ENCODE measurements around the gene CREBZF.
"Not testable (repeated sequence)": the region's sequence is repeated elsewhere in the genome, so short reads cannot be mapped to it uniquely, and the experiment has no call there.

The CREBZF gene

GRCh38 chr11:85670949-85671663, 6.2 kb upstream of the CREBZF start:
- DNase-seq (ENCODE audit: low read depth): not testable (repeated sequence)

GRCh38 chr11:85668157-85668556, 3.2 kb upstream of the CREBZF start:
- DNase-seq (ENCODE audit: low read depth): no peak

DNA sequence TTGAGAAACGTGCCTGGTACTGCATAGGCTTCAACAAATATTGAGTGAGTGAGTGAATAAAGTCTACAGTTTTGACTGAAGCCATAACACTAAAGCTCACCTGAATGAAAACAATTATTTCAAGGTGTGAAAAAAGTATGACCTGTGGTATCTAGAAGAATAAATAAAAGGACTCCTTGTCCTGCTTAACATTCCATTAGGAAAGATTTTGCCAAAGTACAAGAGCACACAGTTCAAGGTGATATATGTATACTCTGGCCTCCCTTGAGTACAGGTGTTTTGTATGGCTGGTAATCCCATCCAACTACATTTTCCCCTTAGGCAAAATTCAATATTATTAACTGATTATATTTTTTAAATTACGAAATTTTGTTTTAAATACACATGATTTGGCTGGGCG, 1.8 kb upstream of the CREBZF start:
- DNase-seq (ENCODE audit: low read depth): no peak

GRCh38 chr11:85665733-85666132, 804 bp upstream of the CREBZF start:
- DNase-seq (ENCODE audit: low read depth): no peak

- DNase-seq (ENCODE audit: low read depth): peak; percentile 77
These were observed 945 bp downstream of the CREBZF start for GRCh38 chr11:85663753-85664614.

GRCh38 chr11:85663080-85663752, 1.7 kb downstream of the CREBZF start:
- DNase-seq (ENCODE audit: low read depth): no peak

DNA sequence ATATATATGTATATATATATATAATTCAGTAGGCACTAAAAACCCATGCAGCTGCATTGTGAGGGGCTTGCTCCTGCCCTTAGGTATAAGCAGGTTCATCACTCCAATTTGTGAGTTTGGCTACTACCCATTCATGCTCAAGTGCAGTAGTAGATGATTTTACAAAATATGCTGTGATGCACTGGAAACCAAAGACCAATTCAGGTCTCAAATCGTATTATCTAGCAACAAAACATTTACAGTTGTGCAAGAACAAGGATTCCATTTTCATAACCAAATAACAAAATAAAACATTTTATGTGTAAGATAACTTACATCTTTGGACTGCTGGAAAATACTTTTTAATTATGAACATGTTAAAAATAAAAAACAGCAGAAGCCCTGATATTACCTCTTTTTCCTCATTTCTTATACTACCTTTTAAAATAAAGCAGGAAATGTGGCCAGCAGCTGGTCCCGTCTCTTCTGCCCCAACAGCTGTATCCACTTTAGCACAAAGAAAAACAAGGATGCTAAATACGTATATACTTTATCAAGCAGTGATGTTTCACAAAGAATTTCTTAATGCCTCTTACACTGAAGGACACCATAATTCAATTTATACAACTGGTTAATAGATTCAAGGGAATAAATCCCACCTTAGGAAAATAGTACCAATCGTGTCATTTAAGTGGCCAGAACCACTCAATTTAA, 2.8 kb downstream of the CREBZF start:
- no peak for DNase-seq (ENCODE audit: low read depth)

DNA sequence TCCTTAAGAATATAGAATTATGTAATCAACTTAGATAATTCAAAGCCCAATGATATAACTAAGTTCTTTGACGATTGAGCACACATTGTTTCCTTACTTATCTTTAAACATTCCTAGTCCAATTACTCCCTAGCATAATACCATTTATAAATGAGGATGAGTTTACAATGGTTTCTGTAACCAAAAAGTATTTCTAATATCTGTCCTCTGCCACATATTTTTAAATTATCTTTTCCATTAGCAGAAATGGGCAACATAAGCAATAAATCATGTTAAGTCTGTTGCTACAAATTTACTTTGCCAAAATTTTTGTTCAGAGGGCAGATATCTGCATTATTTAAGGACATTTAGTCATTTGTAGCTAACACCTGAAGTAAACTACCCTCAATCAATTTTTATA, 6.7 kb downstream of the CREBZF start:
- no peak for DNase-seq (ENCODE audit: low read depth)

DNA sequence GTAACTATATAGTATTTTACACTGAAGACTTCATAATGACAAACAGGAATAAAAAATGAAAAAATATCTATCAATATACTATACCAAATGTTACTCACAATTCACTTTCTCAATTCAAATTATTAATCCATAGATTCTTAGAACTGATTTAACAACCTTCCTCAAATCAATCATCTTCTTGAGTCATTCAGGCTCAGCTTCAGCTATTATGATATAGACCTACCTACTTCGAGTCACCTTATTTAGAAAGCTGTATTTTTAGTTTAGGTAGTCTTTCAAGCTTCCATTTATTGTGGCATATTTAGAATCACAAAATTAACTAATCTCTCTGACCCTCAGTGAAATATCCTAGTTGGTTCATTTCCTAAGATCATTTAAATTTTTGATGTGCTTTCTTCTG, 8.2 kb downstream of the CREBZF start:
- no peak for DNase-seq (ENCODE audit: low read depth)

- not testable (repeated sequence) for DNase-seq (ENCODE audit: low read depth)
These were observed 10.6 kb downstream of the CREBZF start for GRCh38 chr11:85654343-85654742.

GRCh38 chr11:85652786-85653447, 12.0 kb downstream of the CREBZF start:
- no peak for DNase-seq (ENCODE audit: low read depth)

GRCh38 chr11:85651118-85651517, 13.8 kb downstream of the CREBZF start:
- no peak for DNase-seq (ENCODE audit: low read depth)

DNA sequence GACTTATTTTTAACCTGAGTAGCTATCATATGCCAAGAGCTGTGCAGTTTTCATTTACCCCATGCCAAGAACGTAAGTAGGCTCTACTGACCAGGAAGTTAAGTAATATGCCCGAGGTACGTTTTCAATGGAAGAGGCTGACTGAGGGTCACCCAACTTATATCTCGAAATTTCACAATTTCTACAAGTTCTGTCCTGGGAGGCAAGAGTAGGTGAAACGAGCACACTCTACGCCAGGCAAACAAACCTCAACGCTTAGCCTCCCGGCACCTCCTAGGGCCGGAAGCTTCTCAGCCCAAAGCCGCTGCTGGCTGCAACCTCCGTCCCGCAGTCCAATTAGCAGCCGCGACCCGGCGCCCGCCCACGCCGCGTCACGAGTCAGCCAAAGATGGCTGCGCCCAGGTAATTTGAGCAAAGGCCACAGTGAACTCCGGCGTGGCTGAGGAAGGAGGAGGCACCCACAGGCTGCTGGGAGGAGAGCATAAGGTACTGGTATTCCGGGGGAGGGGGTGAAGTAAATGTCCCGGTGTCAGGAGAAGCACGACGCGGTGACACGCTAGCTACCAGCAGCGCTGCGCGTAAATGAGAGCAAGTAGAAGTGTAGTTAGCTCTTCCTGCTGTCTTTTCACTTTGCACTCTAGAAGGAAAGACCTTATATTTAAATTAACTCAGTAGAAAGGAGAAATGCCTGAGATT, 17.2 kb downstream of the CREBZF start, which contains the start of gene TMEM126A:
Gene TMEM126A (plus strand): TSS at position 364 of the 696 bp plus-strand sequence. CDS start 2,289 bp downstream, outside the sequence.
- peak; percentile 91 for DNase-seq (ENCODE audit: low read depth)

DNA sequence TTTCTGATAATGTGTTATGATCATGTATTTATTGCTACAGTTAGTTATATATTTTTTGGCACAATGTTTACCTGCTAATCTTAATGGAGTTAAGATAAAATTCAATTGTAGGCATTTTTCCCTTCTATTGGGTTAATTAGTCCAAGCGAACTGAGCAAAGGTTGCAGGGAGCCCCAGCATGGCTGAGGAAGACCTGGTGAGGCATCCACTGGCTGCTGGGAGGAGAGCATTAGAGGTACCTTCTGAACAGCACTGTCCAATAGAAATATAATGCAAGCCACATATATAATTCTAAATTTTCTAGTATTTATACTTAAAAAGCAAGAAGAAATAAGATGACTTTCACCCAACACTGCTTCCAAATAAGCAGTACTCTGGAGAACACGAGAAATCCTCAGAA, 17.9 kb downstream of the CREBZF start:
- DNase-seq (ENCODE audit: low read depth): no peak

- DNase-seq (ENCODE audit: low read depth): no peak
These were observed 21.7 kb downstream of the CREBZF start for GRCh38 chr11:85643191-85643614.

- no peak for DNase-seq (ENCODE audit: low read depth)
These were observed 30.2 kb downstream of the CREBZF start for GRCh38 chr11:85634747-85635146.

DNA sequence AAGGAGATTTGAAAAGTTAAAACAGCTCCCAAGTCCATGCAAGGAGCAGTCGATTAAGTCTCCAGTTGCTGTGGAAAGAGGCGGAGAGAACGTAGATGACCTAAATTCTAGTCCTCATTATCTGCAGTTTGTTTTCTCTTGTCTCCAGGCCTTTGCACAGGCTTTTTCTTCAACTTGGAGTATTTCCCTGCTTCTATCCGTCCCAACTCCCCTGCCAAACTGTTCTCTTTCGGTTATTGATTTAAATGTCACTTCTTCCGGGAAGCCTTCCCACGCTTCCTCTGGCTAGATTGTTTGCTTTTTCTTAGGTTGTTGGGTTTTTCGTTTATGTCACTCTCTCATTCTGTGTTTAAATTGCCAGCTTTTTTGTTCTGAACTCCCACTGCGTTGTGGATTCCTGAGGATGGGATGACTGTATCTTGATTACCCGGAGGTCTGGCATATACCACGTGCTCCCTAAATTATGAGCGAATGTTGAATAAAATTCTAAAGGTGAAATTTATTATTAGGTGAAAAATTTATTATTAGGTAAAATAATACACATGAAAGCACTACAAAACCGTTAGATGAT, 36.1 kb downstream of the CREBZF start:
- DNase-seq (ENCODE audit: low read depth): no peak

- peak; percentile 96 for DNase-seq (ENCODE audit: low read depth)
These were observed 36.7 kb downstream of the CREBZF start, which contains the start of gene TMEM126B for GRCh38 chr11:85627998-85628770. Gene TMEM126B (plus strand): TSS chr11:85628593. CDS start chr11:85628608, 15 bp downstream.

GRCh38 chr11:85627332-85627997, 37.5 kb downstream of the CREBZF start, which contains the start of gene DLG2:
Gene DLG2 (minus strand): TSS chr11:85627344.
- no peak for DNase-seq (ENCODE audit: low read depth)
